ENCODE measurements around the gene SHROOM1. TPM values are rescaled to one million over a fixed set of nuclear protein-coding genes. Genes with fewer than 3 reads are reported as not detected.
A peak's percentile ranks its signal among the peaks of the same experiment; 100 is the strongest.

The SHROOM1 gene
- total and polyA plus RNA-seq, 2 donors (not counting 1 experiment from before 2014, with no cell fraction given) = 1.3 to 2.3 TPM

DNA sequence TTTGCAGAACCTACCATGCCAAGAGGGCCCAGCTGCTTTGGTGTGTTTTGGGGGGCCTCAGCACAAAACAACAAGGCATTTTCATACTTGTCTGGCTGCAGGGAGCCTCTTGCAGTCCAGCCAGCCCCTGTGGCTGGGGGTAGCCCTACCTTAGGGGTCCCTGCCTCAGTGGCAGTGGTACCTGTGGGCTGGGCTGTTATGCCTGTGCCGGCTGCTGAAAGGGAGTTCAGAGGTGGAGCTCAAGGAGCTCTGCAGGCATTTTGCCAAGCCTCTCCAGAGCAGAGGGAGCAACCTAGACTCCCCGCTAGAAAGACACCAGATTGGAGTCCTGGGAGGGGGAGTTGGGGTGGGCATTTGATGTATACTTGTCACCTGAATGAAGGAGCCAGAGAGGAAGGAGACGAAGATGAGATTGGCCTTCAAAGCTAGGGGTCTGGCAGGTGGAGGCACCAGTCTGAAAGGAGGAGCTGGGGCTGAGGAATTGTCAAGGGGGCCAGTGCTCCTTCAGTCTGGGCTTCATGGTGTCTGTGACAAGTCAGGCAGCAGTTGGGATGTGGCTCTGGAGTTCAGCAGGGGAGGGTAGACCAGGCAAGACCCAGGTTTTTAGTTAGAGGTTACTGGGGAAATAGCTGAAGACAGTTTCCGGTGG, 1.5 kb downstream of the SHROOM1 start:
- Histone ChIP-seq H4K20me1 (ENCODE audit: control insufficient read depth, insufficient read depth, low read length, poor library complexity, severe bottlenecking) (no peaks in the 10 kb centered on the region), H3K27me3 (replicated peaks in 1 of 4; ENCODE audit: control extremely low read depth in 1 of 4, control insufficient read depth in 3 of 4, insufficient read depth in 4 of 4, low read length in 3 of 4) (peaks cover 0 to 63% (median 40%) of the 10 kb centered on the region in 4 experiments), H3K9me3 (ENCODE audit: control extremely low read depth in 1 of 3, control insufficient read depth in 2 of 3, insufficient read depth in 1 of 3, low read length in 2 of 3) (peaks cover 0 to 7% (median 0%) of the 10 kb centered on the region in 3 donors), H3K79me2 (ENCODE audit: control insufficient read depth, insufficient read depth, low read length) (no peaks in the 10 kb centered on the region), H3K9ac (ENCODE audit: low read length) (no peak overlapping the region), H3K4me1 (ENCODE audit: control insufficient read depth in 2 of 2, insufficient read depth in 2 of 2, low read length in 2 of 2) (peaks cover 21 to 32% of the 10 kb centered on the region in 2 donors), H3K27ac (ENCODE audit: low read length in 2 of 2) (no peak overlapping the region), H3K4me2 (replicated peaks; ENCODE audit: low read depth, low read length, poor library complexity, severe bottlenecking) (peak overlapping the region; percentile 88), H3K4me3 (ENCODE audit: control extremely low read depth in 1 of 5, extremely low read depth in 1 of 5, insufficient read depth in 1 of 5, low read depth in 2 of 5, low read length in 4 of 5) (no peak overlapping the region), H2AFZ (ENCODE audit: insufficient read depth, low read depth, low read length, poor library complexity, severe bottlenecking) (no peak overlapping the region), H3K36me3 (replicated peaks in 1 of 2; ENCODE audit: control extremely low read depth in 1 of 2, control insufficient read depth in 1 of 2, extremely low read depth in 1 of 2, insufficient read depth in 2 of 2, low read length in 1 of 2) (no peaks in the 10 kb centered on the region)
- Mint-ChIP-seq H3K4me1 (peaks cover 18% of the 10 kb centered on the region), H3K27ac (no peak overlapping the region), H3K9me3 (ENCODE audit: insufficient read depth) (no peaks in the 10 kb centered on the region), H3K4me3 (peak overlapping the region; percentile 93), H3K27me3 (peaks cover 30% of the 10 kb centered on the region)
- ATAC-seq (ENCODE audit: low read depth) = no peak
- WGBS (ENCODE audit: insufficient coverage) = 91% methylated on average over 4 of the region's 4 CpGs
- DNase-seq = peak; percentile 14
- ChIA-PET CTCF (interaction anchor here (0.5 to 7.4 kb wide), 17 partner anchors 8 to 457 kb away, joined by 3 to 75 read pairs (median 5); partner anchors contain the start of genes CCNI2 and SOWAHA), POLR2A (interaction anchor here (0.7 kb wide), 1 partner anchor 37 kb away, joined by 3 read pairs; the partner anchor contains the start of genes GDF9 and UQCRQ)
- intact Hi-C loops (cut with micrococcal nuclease) = no loop called here
- TF ChIP-seq, protein P1, sequence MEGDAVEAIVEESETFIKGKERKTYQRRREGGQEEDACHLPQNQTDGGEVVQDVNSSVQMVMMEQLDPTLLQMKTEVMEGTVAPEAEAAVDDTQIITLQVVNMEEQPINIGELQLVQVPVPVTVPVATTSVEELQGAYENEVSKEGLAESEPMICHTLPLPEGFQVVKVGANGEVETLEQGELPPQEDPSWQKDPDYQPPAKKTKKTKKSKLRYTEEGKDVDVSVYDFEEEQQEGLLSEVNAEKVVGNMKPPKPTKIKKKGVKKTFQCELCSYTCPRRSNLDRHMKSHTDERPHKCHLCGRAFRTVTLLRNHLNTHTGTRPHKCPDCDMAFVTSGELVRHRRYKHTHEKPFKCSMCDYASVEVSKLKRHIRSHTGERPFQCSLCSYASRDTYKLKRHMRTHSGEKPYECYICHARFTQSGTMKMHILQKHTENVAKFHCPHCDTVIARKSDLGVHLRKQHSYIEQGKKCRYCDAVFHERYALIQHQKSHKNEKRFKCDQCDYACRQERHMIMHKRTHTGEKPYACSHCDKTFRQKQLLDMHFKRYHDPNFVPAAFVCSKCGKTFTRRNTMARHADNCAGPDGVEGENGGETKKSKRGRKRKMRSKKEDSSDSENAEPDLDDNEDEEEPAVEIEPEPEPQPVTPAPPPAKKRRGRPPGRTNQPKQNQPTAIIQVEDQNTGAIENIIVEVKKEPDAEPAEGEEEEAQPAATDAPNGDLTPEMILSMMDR (IDR thresholded peaks at IDR 0.05) = no peak
- no peak for TF ChIP-seq EZH2 (IDR thresholded peaks at IDR 0.05; ENCODE audit: borderline replicate concordance, insufficient read depth, low read depth, low read length, poor library complexity, severe bottlenecking)

Data from B cell (primary cell).